Jurkat, Clone E6-1 (cell line): ENCODE measurements around the gene PLXNA3.

Experiments used
- DNase-seq: peaks from one replicate; pipeline ENCODE4 v3.0.0-alpha.2; 2011; ENCODE audit warnings: low read depth, low spot score
- H3K4me3 ChIP-seq: 2 replicates; pipeline ENCODE4 v1.5.1; 2011; ENCODE audit warnings: mild to moderate bottlenecking, low read length, control low read depth, moderate library complexity

The PLXNA3 gene

DNA sequence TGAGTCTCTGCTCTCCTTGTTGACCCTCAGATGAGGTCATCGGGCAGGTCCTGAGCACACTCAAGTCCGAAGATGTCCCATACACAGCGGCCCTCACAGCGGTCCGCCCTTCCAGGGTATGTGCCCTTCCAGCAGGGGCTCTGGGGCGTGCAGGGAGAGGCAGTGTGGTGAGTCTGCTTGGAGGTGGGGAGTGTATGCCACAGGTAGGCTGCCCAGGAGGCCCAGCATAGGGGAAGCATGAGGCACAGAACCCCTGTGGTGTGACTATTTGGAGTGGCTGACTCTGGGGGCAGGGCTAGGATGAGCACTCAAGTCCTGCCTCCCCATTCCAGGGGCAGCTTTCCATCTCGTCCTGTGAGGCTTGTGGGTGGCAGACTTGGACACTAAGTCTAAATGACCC, 24.5 kb upstream of the PLXNA3 start:
- H3K4me3 ChIP-seq = no peak overlapping the region
- DNase-seq = no peak

DNA sequence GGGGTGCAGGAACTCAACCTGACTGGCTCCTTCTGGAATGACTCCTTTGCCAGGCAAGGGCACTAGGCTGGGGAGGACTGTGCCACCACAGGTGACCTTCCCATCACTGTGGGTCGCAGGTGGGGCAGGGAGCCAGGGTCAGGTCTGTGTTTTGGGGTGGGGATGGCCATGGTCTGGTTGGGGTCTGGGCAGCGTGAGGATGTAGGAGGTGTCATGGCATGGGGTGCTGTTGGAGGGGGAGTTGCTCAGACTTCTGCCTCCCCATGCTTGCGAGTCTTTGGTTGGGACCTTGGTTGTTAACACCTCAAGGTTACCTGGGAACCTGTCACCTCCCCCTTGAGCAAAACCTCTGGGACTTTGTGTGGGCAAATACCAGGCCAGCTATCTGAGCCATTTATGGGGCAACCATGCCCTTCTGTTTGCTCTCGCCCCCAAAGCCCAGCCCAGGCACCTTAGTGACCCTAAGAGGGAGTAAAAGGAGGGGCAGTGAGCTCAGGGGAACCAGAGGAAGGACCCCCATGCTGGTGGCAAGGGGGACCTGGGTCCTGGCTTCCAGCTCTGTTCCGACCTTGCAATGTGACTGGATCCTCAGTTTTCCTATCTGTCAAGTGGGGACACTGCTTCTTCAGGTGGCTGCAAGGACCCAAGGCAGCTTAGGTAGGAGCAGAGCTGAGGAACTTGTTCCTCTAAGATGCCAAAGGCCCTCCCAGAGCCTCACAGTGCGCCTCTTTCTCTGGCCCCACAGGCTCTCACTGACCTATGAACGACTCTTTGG, 23.5 kb upstream of the PLXNA3 start:
- DNase-seq = no peak
- no peak overlapping the region for H3K4me3 ChIP-seq

GRCh38 chrX:154435171-154435733, 22.8 kb upstream of the PLXNA3 start:
- no peak overlapping the region for H3K4me3 ChIP-seq
- no peak for DNase-seq

- H3K4me3 ChIP-seq = peak overlapping the region; percentile 20
- no peak for DNase-seq
These were observed 21.6 kb upstream of the PLXNA3 start for GRCh38 chrX:154436374-154436982.

DNA sequence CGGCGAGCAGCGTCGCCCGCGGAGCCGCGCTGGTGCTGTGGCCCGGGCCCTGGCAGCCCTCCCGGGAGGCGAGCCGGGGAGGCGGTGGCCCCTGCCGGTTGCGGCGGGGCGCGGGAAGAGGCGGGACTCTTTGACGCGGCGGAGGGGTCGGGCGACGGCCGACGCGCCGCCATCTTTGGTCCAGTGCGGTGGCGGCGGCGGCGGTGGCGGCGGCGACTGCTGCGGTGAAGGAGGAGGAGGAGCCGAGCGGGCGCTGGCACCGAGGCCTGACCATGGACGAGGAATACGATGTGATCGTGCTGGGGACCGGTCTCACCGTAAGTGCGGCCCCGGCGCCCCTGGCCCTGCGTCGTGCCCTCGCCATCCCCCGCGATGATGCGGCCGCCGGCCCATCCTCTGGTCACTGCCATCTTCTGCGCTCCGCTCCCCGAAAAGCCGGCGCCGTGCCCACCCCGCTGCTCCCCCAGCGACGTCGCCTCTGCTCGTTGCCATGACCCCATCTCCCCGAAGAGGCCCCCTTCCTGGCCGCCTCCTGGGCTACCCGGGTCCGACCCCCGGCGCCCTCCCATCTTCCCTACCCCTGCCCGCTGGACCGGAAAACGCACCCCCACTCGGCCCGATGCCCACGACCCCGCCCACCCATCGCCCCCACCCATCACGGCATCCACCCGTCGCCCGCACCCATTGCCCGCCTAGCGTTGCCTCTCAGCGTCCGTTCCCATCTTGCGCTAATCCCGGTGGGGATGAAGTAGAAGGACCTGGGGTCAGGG, 20.9 kb upstream of the PLXNA3 start, which contains the start of gene GDI1:
Gene GDI1 (plus strand): TSS at position 172 of the 770 bp plus-strand sequence. CDS start 101 bp downstream, at position 273.
- H3K4me3 ChIP-seq = peak within 1 kb of the TSS; percentile 59
- no peak for DNase-seq

DNA sequence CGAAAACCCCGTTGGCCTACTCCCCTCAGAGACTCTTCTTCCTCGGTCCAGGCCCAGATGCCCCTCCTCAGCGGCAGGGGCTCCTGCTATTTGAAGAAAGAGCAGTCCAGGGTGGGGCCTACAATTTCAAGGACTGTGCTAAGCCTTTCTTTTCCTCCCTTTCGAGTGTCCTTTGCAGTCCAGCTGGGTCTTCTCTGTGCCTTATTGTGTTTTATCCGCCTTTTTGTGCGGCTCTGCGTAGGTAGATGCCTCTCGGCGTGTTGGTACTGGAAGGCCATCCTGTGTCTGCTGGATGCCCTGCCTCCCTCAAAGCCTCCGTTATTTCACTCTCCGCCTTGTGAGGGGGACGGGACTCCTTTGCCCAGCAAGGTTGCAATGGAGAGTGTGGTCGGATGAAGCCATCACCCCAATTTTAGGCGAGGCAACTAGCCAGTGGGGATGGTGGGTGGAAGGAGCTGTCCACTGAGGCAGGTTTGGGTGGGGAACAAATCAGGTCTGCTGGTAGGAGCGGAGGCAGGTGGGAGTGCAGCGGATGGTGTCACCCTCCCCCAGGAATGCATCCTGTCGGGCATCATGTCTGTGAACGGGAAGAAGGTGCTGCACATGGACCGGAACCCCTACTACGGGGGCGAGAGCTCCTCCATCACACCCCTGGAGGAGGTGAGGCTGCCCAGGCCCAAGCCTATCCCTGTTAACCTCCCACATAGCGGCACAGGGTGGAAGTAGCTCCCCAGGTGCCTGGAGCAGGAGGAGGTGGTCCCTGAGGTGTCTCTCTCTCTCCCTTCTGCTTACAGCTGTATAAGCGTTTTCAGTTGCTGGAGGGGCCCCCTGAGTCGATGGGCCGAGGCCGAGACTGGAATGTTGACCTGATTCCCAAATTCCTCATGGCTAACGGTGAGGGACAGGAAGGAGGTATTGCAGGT, 19.8 kb upstream of the PLXNA3 start:
- H3K4me3 ChIP-seq = peak overlapping the region; percentile 59
- no peak for DNase-seq

- no peak for DNase-seq
- no peak overlapping the region for H3K4me3 ChIP-seq
These were observed 18.2 kb upstream of the PLXNA3 start for GRCh38 chrX:154439841-154440240.

DNA sequence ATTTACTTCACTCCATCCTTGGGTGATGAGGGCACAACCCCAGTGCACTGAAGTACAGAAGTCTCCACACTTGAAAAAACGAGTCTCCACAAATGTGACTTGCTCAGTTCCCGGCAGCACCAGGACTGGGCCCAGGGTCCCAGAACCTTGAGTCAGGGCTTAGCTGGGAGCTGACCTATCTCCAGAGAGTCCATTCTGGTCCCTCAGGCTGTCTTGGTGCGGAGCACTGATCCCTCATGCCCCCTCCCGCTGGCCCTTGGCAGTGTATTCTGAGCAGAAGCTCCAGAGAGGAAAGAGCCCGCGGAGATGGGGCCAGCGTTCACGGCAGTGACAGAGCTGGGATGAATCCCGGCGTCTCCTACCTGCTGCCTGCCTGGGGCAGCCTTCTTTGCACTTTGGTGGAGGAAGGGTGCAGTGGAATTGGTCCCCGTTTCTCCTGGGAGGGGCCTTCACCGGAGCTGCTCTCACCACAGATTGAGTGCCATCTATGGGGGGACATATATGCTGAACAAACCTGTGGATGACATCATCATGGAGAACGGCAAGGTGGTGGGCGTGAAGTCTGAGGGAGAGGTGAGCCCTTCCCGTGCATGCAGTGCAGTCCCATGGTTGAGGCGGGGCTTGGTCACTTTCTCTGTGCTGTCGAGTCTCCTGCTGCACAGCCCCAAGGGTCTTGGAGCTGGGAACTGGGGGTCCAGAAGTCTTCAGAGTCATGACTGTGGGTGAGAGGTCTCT, 17.3 kb upstream of the PLXNA3 start:
- H3K4me3 ChIP-seq = no peak overlapping the region

GRCh38 chrX:154441564-154441963, 16.5 kb upstream of the PLXNA3 start:
- DNase-seq = no peak
- H3K4me3 ChIP-seq = no peak overlapping the region

More for the DNA sequence above, 17.3 kb upstream of the PLXNA3 start:
- no peak for DNase-seq

GRCh38 chrX:154441984-154442707, 15.9 kb upstream of the PLXNA3 start:
- no peak overlapping the region for H3K4me3 ChIP-seq
- no peak for DNase-seq

DNA sequence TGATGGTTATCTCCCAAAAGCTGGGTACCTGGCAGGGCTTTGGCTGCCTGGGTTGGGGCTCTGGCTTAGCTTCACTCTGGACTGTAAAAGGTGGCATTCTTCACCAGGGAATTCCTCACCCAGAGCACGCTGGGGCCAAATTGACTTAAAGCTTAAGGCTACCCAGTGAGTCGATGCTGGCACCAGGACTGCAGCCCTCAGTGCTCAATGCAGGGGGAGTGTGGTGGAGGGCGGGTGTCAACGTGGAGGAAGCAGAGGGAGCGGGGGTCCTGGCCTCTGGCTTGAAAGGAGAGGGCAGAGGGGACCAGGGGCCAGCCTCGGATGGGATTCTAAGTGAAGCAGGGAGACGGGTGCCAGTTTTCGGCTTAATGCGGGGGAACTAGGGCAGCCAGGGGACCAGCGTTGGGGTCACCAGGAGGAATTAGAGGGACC, 14.6 kb upstream of the PLXNA3 start:
- no peak for DNase-seq
- peak overlapping the region; percentile 42 for H3K4me3 ChIP-seq

DNA sequence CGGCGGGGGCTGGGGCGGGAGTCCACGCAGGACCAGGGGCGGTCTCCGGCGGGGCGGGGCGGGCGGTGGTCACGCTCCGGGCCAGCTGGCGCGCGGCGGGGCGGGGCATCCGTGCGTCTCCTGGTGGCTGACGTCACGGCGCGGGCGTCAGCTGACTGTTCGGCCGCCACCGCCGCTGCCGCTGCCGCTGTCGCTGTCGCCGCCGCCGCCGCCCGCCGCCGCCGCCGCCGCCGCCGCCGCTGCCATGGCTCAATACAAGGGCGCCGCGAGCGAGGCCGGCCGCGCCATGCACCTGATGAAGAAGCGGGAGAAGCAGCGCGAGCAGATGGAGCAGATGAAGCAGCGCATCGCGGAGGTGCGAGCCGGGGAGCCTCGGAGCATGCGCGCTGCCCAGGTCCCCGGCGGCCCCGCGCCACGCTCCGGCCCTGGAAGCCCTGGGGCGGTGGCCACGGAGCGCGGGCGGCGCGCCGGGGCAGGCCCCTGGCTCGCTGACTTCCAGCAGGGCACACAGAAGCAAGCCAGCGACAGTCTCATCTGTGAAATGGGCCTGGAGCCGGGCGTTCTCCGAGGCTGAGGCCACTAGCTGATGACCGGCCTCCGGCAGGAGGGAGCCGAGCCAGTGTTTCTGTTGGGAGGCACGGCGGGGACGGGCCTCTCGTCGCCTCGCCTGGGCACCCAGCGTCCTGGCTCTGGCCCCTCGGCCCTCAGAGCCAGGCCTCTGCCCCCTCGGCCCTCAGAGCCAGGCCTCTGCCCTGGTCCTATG, 13.9 kb upstream of the PLXNA3 start, which contains the start of gene FAM50A:
Gene FAM50A (plus strand): TSS at position 150 of the 763 bp plus-strand sequence. CDS start 95 bp downstream, at position 245.
- DNase-seq = peak; percentile 4
- H3K4me3 ChIP-seq = peak within 1 kb of the TSS; percentile 54

DNA sequence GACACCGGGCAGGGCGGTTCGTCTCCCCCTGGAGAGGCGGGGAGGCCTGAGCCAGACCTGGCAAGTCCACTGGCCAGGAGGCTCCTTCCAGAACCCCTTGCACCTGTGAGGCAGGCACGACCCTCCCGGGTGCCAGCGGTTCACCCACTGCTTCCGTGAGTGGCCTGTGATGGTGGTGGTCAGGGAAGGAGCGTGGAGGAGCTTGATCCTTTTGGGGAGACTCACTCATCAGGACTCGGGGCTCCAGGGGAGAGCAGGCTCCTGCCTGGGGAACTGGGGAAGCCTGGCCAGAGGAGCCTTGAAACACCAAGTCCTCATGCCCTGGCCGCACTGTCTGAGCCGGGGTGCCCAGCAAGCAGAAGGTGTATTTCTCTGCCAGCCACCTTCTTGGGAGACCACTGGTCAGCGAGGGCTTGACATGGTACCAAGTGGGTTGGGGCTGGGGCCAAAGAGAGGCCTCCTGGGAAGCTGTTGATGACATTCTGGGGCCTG, 13.3 kb upstream of the PLXNA3 start:
- peak overlapping the region; percentile 54 for H3K4me3 ChIP-seq

DNA sequence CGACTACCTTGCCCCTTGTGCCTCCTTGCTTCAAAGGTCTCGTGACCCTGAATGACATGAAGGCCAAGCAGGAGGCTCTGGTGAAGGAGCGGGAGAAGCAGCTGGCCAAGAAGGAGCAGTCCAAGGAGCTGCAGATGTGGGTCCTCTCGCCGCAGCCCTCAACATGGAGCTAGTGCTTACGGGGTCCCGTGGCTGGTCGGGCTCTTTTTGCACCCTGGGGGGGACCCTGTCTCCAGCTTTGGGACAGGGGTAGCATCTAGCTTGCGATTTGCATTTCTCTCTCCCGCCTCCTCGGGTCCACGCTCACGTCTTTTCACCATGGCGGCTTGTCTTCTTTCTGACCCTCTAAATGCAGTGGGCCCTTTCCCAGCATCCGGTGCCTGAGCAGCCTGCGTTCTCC, 12.3 kb upstream of the PLXNA3 start:
- no peak overlapping the region for H3K4me3 ChIP-seq
- no peak for DNase-seq

More for the DNA sequence above, 13.3 kb upstream of the PLXNA3 start:
- DNase-seq = no peak

DNA sequence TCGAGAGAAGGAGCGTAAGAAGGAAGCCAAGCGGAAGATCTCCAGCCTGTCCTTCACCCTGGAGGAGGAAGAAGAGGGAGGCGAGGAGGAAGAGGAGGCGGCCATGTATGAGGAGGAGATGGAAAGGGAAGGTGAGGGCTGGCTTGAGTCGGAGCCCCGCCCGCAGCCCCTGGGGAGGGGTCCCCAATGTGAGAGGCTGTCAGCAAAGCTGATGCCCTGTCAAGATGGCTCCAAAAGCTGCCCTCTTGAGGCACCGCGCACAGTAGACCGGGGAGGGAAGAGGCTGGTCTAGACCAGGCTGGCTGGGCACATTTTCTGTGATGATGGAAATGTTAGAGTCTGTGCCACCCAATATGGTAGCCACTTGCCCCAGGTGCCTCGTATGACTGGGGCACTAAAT, 11.7 kb upstream of the PLXNA3 start:
- DNase-seq = no peak
- no peak overlapping the region for H3K4me3 ChIP-seq

- H3K4me3 ChIP-seq = no peak overlapping the region
- no peak for DNase-seq
These were observed 9.6 kb upstream of the PLXNA3 start for GRCh38 chrX:154448484-154448883.
